CD8-positive, alpha-beta memory T cell (primary cell): ENCODE results near the gene ADD1. TPM values are rescaled to one million over a fixed set of nuclear protein-coding genes. Genes with fewer than 3 reads are reported as not detected.

Source experiments
- CTCF ChIA-PET: fragments of 350-600 bp; sonication (Branson Sonifier 250); formaldehyde crosslinking; loops from one replicate; lab custom pipeline; 2021; ENCODE audit warnings: antibody characterized with exemption; lab: Charles Lee
- POLR2A ChIA-PET: fragments of 350-600 bp; sonication (Branson Sonifier 250); formaldehyde crosslinking; loops from one replicate; lab custom pipeline; 2021; ENCODE audit warnings: antibody characterized with exemption; lab: Charles Lee
- DNase-seq, 5 donors: peaks; one replicate each; pipeline versions ENCODE4 v3.0.0 to v3.0.0-alpha.2; 2020 to 2022; ENCODE audit warnings: mixed read lengths in 1 of 5
- H3K27ac ChIP-seq: one replicate; pipeline ENCODE4 v1.7.0; 2013; ENCODE audit warnings: low read depth, mild to moderate bottlenecking, low read length, moderate library complexity
- H3K27me3 ChIP-seq: 2 replicates; pipeline ENCODE4 v1.7.0; 2013; ENCODE audit warnings: low read length, mild to moderate bottlenecking; ENCODE audit not compliant: insufficient read depth, poor library complexity, severe bottlenecking
- H3K36me3 ChIP-seq: 2 replicates; pipeline ENCODE4 v1.7.0; 2013; ENCODE audit warnings: mild to moderate bottlenecking, low read length, moderate library complexity; ENCODE audit not compliant: insufficient read depth
- H3K4me1 ChIP-seq: 2 replicates; pipeline ENCODE4 v1.7.0; 2013; ENCODE audit warnings: mild to moderate bottlenecking, low read length, moderate library complexity; ENCODE audit not compliant: insufficient read depth
- H3K4me3 ChIP-seq: 2 replicates; pipeline ENCODE4 v1.7.0; 2013; ENCODE audit warnings: mild to moderate bottlenecking, low read length
- H3K9me3 ChIP-seq: 2 replicates; pipeline ENCODE4 v1.7.0; 2013; ENCODE audit warnings: mild to moderate bottlenecking, low read length
- H3K27ac Mint-ChIP-seq, 8 donors: one replicate each; pipeline ENCODE4 v1.8.0; 2020 to 2021; ENCODE audit warnings: mixed read lengths in 8 of 8, mild to moderate bottlenecking in 6 of 8, inconsistent platforms in 3 of 8, moderate library complexity in 3 of 8
- H3K27me3 Mint-ChIP-seq, 2 donors: one replicate each; pipeline ENCODE4 v1.8.0; 2020 to 2021; ENCODE audit warnings: mixed read lengths in 2 of 2, mild to moderate bottlenecking in 1 of 2, moderate library complexity in 1 of 2
- H3K36me3 Mint-ChIP-seq, 3 donors: one replicate each; pipeline ENCODE4 v1.8.0; 2020 to 2021; ENCODE audit warnings: mixed read lengths in 3 of 3, inconsistent platforms in 1 of 3, mild to moderate bottlenecking in 1 of 3
- H3K4me1 Mint-ChIP-seq, 3 donors: one replicate each; pipeline ENCODE4 v1.8.0; 2020 to 2021; ENCODE audit warnings: mixed read lengths in 3 of 3, inconsistent platforms in 1 of 3, mild to moderate bottlenecking in 1 of 3
- H3K4me3 Mint-ChIP-seq, 7 donors: one replicate each; pipeline ENCODE4 v1.8.0; 2020 to 2021; ENCODE audit warnings: mixed read lengths in 7 of 7, mild to moderate bottlenecking in 6 of 7, moderate library complexity in 4 of 7, inconsistent platforms in 2 of 7
- H3K9me3 Mint-ChIP-seq, 5 donors: one replicate each; pipeline ENCODE4 v1.8.0; 2020 to 2022; ENCODE audit warnings: mixed read lengths in 5 of 5, mild to moderate bottlenecking in 3 of 5, moderate library complexity in 2 of 5, inconsistent platforms in 1 of 5
- polyA plus RNA-seq: library from polyadenylated mRNA; unstranded; fragments of 300-500 nt; fragmentation: Illumina TruSeq; gene quantifications from one replicate; pipeline ENCODE4 v1.2.3, GENCODE V29; 2021
- total RNA-seq, 2 experiments: library from RNA; stranded (reverse); gene quantifications; one replicate each; pipeline ENCODE4 v1.2.3, GENCODE V29; 2021

The ADD1 gene
- total RNA-seq: 100 to 1,000 TPM; 185 to 192 TPM
- polyA plus RNA-seq: 217 TPM

GRCh38 chr4:2843263-2843940 lies at the start of gene ADD1:
Gene ADD1, plus strand, starts transcription at chr4:2843844. Its CDS starts 32,072 bp downstream, at chr4:2875916.
- peaks cover 50% of the 10 kb centered on the region for H3K4me1 ChIP-seq
- ChIA-PET POLR2A (interaction anchor here (1.3 kb wide), 1 partner anchor 34 kb away, joined by 4 read pairs; no protein-coding TSS in a partner anchor), CTCF (no interaction called here)

GRCh38 chr4:2794486-2795299 lies 49.0 kb upstream of the ADD1 start:
- H3K27me3 ChIP-seq: no peaks in the 10 kb centered on the region
- Mint-ChIP-seq H3K27ac (peak overlapping the region in 1 of 8 donors; percentile 68), H3K27me3 (no peaks in the 10 kb centered on the region), H3K9me3 (no peaks in the 10 kb centered on the region), H3K36me3 (no peaks in the 10 kb centered on the region), H3K4me1 (peaks cover 40 to 67% (median 40%) of the 10 kb centered on the region in 3 donors), H3K4me3 (peak overlapping the region in 6 of 7 donors; percentile 82 to 94 (median 86))
- H3K27ac ChIP-seq: no peak overlapping the region
- POLR2A ChIA-PET: interaction anchor here (0.5 kb wide), 1 partner anchor 30 kb away, joined by 4 read pairs; no protein-coding TSS in a partner anchor
- no peaks in the 10 kb centered on the region for H3K36me3 ChIP-seq
- H3K4me1 ChIP-seq: peaks cover 45% of the 10 kb centered on the region
- no peak overlapping the region for H3K4me3 ChIP-seq
- CTCF ChIA-PET: interaction anchor here (1.0 kb wide), 1 partner anchor 31 kb away, joined by 3 read pairs; no protein-coding TSS in a partner anchor
- no peak for DNase-seq
- no peaks in the 10 kb centered on the region for H3K9me3 ChIP-seq

More at GRCh38 chr4:2843263-2843940, at the start of gene ADD1:
- peaks cover 0 to 10% (median 4%) of the 10 kb centered on the region in 3 donors for H3K36me3 Mint-ChIP-seq
- Histone ChIP-seq H3K4me3 (peak within 1 kb of the TSS; percentile 65), H3K36me3 (no peaks in the 10 kb centered on the region), H3K9me3 (no peaks in the 10 kb centered on the region), H3K27me3 (no peaks in the 10 kb centered on the region), H3K27ac (peak within 1 kb of the TSS; percentile 69)
- H3K9me3 Mint-ChIP-seq: no peaks in the 10 kb centered on the region
- H3K4me1 Mint-ChIP-seq: peaks cover 49 to 68% (median 66%) of the 10 kb centered on the region in 3 donors
- peak within 1 kb of the TSS; percentile 89 to 98 (median 92) for H3K27ac Mint-ChIP-seq
- peak within 1 kb of the TSS; percentile 88 to 98 (median 92) for H3K4me3 Mint-ChIP-seq
- H3K27me3 Mint-ChIP-seq: no peaks in the 10 kb centered on the region
- peak; percentile 85 to 97 (median 94) for DNase-seq

GRCh38 chr4:2795300-2795892 lies 48.2 kb upstream of the ADD1 start:
- Histone ChIP-seq H3K4me3 (no peak overlapping the region), H3K9me3 (no peaks in the 10 kb centered on the region), H3K36me3 (no peaks in the 10 kb centered on the region), H3K4me1 (peaks cover 52% of the 10 kb centered on the region), H3K27me3 (no peaks in the 10 kb centered on the region), H3K27ac (no peak overlapping the region)
- no peaks in the 10 kb centered on the region for H3K27me3 Mint-ChIP-seq
- no peaks in the 10 kb centered on the region for H3K36me3 Mint-ChIP-seq
- no peaks in the 10 kb centered on the region for H3K9me3 Mint-ChIP-seq
- ChIA-PET POLR2A (no interaction called here), CTCF (interaction anchor here (1.0 kb wide), 1 partner anchor 31 kb away, joined by 3 read pairs; no protein-coding TSS in a partner anchor)
- peak overlapping the region in 2 of 7 donors; percentile 23 to 24 for H3K4me3 Mint-ChIP-seq
- DNase-seq: no peak
- peaks cover 39 to 64% (median 43%) of the 10 kb centered on the region in 3 donors for H3K4me1 Mint-ChIP-seq
- no peak overlapping the region for H3K27ac Mint-ChIP-seq

GRCh38 chr4:2795893-2796848 lies 47.5 kb upstream of the ADD1 start:
- Histone ChIP-seq H3K9me3 (no peaks in the 10 kb centered on the region), H3K4me1 (peaks cover 60% of the 10 kb centered on the region), H3K4me3 (no peak overlapping the region), H3K27me3 (no peaks in the 10 kb centered on the region), H3K27ac (no peak overlapping the region), H3K36me3 (no peaks in the 10 kb centered on the region)
- H3K4me3 Mint-ChIP-seq: peak overlapping the region in 1 of 7 donors; percentile 57
- H3K27ac Mint-ChIP-seq: peak overlapping the region in 1 of 8 donors; percentile 64
- ChIA-PET POLR2A (no interaction called here), CTCF (interaction anchor here (0.7 kb wide), 1 partner anchor 23 kb away, joined by 3 read pairs; no protein-coding TSS in a partner anchor)
- no peaks in the 10 kb centered on the region for H3K36me3 Mint-ChIP-seq
- H3K4me1 Mint-ChIP-seq: peaks cover 33 to 61% (median 41%) of the 10 kb centered on the region in 3 donors
- H3K27me3 Mint-ChIP-seq: no peaks in the 10 kb centered on the region
- DNase-seq: no peak
- H3K9me3 Mint-ChIP-seq: no peaks in the 10 kb centered on the region

- Mint-ChIP-seq H3K36me3 (no peaks in the 10 kb centered on the region), H3K9me3 (no peaks in the 10 kb centered on the region), H3K27me3 (no peaks in the 10 kb centered on the region), H3K4me3 (peak overlapping the region in 1 of 7 donors; percentile 27), H3K27ac (peak overlapping the region in 2 of 8 donors; percentile 12 to 48), H3K4me1 (peaks cover 38 to 59% (median 38%) of the 10 kb centered on the region in 3 donors)
- H3K36me3 ChIP-seq: no peaks in the 10 kb centered on the region
- H3K27ac ChIP-seq: no peak overlapping the region
- ChIA-PET POLR2A (no interaction called here), CTCF (interaction anchor here (0.7 to 1.2 kb wide), 2 partner anchors 22 to 33 kb away, joined by 3 read pairs; no protein-coding TSS in a partner anchor)
- H3K27me3 ChIP-seq: no peaks in the 10 kb centered on the region
- no peaks in the 10 kb centered on the region for H3K9me3 ChIP-seq
- H3K4me1 ChIP-seq: peaks cover 66% of the 10 kb centered on the region
- peak in 1 of 5 donors; percentile 29 for DNase-seq
- no peak overlapping the region for H3K4me3 ChIP-seq
Observed at GRCh38 chr4:2796849-2797544, 46.6 kb upstream of the ADD1 start.

- Mint-ChIP-seq H3K4me1 (peaks cover 37 to 53% (median 38%) of the 10 kb centered on the region in 3 donors), H3K9me3 (no peaks in the 10 kb centered on the region), H3K4me3 (peak overlapping the region; percentile 27 to 79 (median 77)), H3K36me3 (no peaks in the 10 kb centered on the region), H3K27ac (peak overlapping the region in 7 of 8 donors; percentile 48 to 92 (median 82)), H3K27me3 (no peaks in the 10 kb centered on the region)
- H3K4me1 ChIP-seq: peaks cover 66% of the 10 kb centered on the region
- ChIA-PET CTCF (interaction anchor here (0.6 to 1.2 kb wide), 3 partner anchors 13 to 34 kb away, joined by 3 read pairs; no protein-coding TSS in a partner anchor), POLR2A (interaction anchor here (1.2 to 2.1 kb wide), 2 partner anchors 14 to 15 kb away, joined by 3 to 9 read pairs; no protein-coding TSS in a partner anchor)
- H3K36me3 ChIP-seq: no peaks in the 10 kb centered on the region
- peak overlapping the region; percentile 50 for H3K4me3 ChIP-seq
- no peak overlapping the region for H3K27ac ChIP-seq
- H3K27me3 ChIP-seq: no peaks in the 10 kb centered on the region
- peak in 3 of 5 donors; percentile 27 to 48 (median 34) for DNase-seq
- no peaks in the 10 kb centered on the region for H3K9me3 ChIP-seq
Observed at GRCh38 chr4:2797545-2798305, 45.9 kb upstream of the ADD1 start.
